Dedifferentiated amniotic fluid mesenchymal stem cell (primary cell): Measurements from ENCODE around the gene DBR1.

Experiments
- DNase-seq: peaks from one replicate; pipeline ENCODE4 v3.0.0-alpha.2; 2016; ENCODE audit errors: extremely low spot score

The DBR1 gene, protein sequence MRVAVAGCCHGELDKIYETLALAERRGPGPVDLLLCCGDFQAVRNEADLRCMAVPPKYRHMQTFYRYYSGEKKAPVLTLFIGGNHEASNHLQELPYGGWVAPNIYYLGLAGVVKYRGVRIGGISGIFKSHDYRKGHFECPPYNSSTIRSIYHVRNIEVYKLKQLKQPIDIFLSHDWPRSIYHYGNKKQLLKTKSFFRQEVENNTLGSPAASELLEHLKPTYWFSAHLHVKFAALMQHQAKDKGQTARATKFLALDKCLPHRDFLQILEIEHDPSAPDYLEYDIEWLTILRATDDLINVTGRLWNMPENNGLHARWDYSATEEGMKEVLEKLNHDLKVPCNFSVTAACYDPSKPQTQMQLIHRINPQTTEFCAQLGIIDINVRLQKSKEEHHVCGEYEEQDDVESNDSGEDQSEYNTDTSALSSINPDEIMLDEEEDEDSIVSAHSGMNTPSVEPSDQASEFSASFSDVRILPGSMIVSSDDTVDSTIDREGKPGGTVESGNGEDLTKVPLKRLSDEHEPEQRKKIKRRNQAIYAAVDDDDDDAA

DNA sequence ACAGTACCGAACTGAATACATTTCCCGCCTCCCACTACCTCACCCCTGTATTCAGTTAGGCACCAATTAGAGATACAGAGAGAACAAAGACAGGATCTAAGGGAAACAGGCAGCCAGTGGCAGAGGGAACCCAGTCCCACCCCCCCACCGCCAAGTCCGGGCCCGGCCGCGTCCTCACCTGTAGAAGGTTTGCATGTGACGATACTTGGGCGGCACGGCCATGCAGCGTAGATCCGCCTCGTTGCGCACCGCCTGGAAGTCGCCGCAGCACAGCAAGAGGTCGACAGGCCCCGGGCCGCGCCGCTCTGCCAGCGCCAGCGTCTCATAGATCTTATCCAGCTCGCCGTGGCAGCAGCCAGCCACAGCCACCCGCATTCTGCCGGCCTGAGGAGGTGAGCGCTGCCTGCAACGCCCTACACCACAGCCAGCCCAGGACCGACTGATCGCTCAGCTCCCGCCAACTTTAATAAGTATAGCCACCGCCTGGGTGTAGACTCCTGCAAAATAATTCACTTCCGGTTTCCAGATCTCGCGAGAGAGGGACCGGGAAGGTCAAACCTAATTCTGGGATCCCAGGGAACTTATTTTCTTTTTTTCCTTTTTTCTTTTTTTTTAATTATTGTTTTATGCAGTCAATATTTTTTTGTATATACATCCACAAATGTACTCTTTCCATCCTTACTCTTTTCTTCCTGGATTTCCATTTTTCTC lies at the start of gene DBR1:
Gene DBR1 (minus strand): TSS at position 501 of the 711 bp plus-strand sequence. CDS start 126 bp downstream, at position 375.
- DNase-seq = peak; percentile 87

DNA sequence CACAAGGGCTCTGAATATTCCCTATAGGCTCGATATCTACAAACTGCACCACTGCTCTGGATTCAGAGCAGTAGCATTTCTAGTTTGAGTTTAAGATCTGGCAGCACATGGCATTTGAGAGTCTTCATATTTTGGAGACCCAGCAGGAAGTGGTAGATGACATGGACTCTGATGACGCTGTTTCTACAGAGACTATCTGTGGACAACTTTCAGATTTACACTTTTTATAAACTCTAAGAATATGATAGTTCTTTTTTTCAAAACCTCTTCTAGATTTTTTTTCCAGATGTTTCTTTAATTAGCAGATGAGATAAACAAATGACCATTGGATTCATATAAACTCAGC lies 48.2 kb upstream of the DBR1 start:
- no peak for DNase-seq

DNA sequence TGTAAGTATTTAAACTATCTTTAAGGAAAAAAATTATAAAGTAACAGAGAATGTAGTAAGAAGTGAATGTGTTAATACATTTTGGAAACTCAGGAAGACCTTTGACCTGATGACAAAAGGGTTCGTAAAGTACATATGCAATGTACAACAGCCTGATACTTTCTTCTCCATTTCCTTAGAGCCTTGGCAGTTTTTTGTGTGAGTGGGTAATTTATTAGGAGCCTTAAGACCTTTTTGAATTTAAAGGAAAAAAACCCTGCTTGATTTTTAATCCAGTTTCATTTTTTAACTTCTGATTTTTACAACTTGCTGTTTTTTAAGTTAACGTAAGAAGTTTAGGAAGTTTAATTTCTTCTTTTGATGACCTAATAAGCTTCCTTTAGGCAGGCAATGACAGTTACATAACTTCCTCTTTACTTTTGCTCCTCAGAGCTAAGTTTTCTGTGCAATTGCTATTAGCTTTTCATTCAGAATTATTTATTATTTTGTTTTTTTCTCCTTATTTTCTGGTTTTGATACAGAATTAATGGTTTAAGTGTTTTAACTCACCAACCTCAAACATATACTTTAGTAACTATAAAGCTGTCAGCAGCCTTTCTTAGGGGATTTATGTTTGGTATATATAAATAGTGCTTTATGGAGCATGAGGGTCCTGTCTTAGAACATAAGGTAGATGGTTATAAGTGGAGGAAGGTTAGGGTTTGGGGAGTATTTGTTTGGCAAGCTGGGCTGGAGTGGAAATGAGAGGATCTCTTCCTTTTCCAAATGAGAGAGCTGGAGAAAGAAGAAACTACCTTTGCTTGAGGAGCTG lies 47.6 kb upstream of the DBR1 start:
- no peak for DNase-seq

DNA sequence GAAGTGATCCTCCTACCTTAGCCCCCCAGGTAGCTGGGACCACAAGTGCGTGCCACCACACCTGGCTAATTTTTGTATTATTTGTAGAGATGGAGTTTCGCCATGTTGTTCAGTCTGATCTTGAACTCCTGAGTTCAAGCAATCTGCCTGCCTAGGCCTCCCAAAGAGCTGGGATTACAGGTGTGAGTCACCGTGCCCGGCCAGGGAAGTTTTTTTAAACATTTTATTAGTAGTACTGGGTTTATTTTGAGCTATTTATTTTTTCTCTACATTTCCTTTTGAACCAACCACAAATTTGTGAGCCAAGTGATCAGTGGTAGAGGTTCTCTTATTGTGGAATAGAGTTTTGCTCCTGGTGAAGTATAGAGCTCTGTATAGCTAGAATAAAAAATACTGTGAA lies 46.1 kb upstream of the DBR1 start:
- no peak for DNase-seq

DNA sequence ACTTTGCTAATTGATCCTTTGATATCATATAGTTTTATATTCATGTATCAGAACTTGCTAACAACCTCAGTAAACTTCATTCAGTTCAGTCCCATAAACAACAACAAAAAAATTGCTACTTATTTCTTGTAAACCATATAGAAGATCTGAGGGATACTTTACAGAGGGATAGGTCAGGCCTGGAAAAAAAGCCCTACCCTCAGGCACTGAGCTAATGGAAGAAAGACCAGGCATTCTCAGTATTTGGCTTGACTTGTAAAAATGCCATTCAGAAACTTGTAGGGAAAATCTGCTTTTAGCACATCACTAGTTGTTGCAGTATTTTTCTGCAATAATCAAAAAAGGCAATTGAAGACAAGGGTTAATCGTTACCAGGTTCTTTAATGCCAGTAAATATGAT lies 45.5 kb upstream of the DBR1 start:
- no peak for DNase-seq

DNA sequence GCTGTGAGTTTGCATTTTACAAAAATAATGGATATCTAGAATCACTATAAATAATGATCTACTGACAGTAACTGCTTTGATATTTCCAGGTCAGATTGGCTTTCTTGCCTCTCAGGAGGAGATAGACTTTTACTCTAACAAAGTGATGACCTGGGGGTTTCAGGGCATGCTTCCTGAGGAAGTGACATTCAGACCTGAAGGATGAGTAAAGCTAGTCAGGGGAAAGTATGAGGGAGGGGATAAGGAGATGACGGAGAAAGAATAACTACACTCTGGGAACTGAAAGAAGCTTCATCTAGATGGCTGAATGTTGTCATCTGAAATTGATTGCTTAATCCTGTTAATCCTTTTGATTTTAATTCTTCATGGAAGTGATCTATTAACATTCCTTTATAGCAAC lies 44.5 kb upstream of the DBR1 start:
- DNase-seq = no peak

DNA sequence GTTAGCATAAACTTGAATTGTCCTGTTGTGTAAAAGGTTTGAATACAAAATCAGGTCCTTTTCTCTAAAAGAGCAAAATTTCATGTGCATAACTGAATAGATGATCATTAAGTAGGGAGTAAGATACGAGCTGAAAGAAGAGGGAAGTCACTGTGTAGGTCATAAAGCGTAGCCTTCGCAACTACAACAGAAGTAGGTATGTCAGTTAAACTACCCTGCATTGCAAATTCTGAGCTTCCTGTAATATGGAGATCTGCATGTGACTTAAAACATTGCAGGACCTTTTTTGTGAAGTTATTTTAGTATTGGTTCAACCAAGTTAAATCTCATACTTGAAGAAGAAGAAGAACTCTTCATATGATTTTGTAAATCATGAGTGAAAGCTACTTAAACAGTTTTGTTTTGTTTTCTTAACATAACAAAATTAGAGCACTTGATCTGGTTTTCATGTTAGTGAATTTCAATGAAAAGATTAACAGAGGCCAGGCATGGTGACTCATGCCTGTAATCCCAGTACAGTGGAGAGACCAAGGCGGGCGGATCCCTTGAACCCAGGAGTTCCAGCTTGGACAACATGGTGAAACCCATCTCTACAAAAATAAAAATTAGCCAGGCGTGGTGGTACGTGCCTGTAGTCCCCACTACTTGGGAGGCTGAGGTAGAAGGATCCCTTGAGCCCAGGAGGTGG lies 38.8 kb upstream of the DBR1 start:
- no peak for DNase-seq

DNA sequence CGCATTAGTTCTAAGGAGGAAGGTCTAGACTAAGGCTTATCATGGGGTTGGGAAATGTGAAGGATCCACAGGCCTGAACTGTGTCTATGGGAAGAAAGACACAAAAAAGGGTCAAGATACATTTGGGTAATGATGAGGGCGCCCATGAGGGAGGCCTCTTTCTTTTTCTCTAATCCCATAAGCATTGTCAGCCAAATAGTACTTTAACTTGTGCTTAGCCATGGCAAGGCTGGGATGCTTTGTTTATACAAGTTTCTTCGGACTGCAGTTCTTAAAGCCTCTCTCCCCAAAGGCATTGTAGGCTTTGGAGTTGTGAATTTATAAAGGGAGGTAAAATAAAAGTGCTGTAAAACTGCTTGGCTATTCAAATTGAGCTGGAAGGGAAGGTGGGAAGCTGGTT lies 35.8 kb upstream of the DBR1 start:
- no peak for DNase-seq

DNA sequence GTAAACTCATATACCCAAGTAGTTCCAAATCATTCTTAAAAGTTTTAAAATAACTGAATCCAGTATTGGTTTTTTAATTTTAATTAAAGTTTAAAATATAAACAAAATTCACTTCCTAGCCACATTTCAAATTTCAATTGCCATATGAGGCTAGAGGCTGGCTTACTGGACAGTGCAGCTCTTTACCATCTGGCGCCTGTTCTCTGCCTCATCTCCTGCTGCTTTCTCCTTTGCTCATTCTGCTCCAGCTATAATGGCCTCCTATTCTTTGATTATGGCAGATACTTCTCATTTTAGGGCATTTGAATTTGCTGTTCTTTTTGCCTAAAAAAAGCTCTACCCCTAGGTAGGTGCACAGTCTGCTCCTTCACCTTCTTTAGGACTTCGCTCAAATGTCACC lies 31.5 kb upstream of the DBR1 start:
- no peak for DNase-seq

DNA sequence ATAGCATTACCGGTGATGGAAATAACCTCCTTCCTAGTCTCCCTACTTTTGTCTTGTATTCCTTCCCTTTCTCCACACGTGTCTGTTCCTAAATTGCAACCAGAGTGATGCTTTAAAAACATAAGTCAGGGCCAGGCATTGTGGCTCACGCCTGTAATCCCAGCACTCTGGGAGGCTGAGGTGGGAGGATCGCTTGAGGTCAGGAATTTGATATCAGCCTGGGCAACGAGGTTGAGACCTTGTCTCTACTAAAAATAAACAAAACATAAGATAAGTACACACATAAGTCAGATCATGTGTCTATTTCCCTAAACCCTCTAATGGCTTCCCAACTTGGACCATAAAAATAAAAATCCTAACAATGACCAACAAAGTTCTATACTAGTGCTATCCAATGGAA lies 30.8 kb upstream of the DBR1 start:
- no peak for DNase-seq

DNA sequence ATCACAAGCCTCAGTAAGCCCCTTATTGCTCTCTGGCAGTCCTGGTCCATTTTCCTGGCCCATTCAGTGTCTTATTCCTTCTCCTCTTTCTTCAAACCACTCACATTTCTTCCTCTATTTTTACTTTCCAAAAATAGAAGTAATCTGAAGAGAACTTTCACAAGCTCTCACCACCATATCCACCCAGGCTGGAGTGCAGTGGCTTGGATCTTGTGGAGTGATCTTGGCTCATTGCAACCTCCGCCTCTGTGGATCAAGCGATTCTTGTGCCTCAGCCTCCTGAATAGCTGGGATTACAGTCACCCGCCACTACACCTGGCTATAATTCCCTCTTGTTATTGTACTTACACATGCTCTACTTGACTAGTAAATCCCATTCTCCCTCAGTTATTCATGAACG lies 29.2 kb upstream of the DBR1 start:
- no peak for DNase-seq

DNA sequence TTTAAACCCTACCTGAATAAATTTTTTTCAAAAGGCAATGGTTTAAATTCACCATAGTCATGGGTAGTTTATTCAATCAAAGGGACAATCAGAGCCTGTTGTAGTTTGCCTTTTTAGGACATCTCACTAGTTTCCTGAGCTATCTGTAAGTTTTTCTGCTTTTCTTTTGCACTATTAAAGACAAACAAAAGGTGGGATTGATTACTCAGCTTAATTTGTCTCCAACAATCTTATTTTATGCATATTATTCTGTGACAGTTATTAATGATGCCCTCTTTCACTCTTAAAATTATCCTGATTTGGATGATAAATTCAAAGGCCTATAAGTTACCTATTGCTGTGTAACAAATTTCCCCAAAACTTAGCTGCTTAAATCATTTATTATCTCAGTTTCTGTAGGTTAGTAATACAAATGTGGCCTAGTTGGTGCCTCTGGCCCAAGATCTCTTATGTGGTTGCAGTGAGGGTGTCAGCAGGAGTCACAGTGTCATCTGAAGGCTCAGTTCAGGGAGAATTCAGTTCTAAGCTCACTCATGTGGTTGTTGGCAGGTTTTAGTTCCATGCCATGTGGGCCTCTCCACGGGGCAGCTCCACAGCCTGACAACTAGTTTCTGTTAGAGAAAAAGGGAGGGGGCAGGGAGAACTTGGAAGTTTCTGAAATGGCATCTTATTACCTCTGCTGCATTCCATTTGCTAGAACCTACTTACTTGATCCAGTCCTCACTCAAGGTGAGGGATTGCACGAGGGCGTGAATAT lies 28.4 kb upstream of the DBR1 start:
- no peak for DNase-seq

DNA sequence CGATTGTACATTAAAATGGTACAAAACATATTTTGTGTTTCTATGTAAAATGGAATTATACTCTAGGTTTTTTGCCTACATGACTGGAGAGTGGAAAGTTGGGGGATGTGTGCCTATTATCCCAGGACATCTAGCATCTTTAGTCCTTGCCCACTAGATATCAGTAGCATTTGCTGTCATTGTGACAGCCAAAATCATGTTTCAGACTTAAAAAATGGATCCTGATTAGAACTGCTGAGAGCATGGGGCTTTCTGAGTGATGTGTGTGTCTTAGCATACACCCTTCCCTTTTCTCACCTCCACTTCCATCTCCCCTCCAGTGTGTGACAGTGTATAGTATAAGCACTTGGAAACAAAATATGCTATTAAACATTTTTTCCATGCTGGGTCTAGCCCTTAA lies 25.7 kb upstream of the DBR1 start:
- DNase-seq = no peak

DNA sequence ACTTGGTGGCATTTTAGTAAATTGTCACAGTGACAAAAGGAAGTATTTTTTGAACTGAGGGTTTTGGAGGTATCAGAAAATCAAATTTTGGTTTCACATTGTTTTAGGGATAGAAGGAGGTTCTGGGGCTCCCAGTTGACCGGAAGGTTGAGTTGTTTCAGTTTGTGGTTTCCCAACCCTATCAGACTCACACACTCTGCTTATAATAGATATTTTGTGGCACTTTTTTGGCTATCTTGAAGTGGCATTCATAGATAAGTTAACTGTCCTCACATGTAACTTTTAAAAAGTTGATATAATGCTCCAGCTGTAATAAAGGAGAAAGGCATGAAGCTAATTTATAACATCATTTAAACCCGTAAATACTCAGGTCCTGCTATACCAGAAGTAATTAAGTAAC lies 25.1 kb upstream of the DBR1 start:
- DNase-seq = no peak

DNA sequence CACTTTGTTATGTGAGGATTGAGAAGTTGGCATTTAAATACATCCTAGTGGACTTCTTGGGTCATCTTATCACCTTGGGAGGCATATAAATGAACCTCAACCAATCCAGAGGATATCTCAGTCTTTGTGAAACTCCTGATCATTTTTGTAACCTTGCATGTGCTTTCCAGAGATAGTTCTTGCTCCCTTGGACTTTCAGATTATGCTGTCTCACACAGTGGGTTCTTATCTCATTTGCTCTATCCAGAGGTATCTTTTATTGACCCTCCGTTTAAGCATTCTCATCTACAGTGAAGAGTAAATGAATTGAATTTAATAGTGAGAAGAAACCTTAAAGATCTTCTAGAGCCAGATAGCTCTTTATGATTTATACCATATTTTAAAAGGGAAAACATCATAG lies 22.8 kb upstream of the DBR1 start:
- DNase-seq = no peak

DNA sequence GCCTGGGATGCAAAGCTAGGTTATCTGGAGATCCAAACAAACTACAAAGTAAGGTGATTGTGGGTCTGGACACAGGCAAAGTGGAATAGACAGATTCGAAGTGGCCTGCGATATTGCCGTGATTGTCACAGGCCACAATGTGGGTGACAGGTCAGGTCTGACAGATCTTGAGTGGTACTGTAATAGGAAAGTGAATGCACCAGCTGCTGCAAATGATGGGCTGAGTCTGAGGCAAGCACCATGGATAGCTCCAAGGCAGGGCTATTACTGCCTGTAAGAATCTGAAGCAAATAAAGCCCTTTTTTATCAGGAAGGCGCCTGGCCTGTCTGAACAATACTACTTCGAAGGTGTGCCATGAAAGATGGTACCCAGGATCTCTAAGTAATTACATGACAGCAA lies 22.3 kb upstream of the DBR1 start:
- no peak for DNase-seq

DNA sequence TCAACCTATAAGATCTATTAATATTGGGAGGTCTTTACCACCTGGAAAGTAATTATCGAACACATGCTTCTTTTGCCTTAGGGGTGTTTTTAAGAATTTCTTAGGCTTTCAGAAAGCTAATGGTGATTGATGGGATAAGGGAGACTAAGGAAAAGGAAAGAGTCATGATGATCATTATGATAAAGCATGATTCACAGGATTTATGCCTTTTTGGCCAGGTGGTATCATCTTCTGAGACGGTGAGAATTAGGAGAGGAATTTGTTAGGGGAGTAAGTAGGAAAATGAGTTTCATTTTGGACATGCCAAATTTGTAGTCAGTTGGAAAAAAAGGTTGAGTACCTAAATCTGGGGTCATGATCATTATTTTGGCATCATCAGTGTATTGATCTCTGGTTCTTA lies 21.3 kb upstream of the DBR1 start:
- no peak for DNase-seq

DNA sequence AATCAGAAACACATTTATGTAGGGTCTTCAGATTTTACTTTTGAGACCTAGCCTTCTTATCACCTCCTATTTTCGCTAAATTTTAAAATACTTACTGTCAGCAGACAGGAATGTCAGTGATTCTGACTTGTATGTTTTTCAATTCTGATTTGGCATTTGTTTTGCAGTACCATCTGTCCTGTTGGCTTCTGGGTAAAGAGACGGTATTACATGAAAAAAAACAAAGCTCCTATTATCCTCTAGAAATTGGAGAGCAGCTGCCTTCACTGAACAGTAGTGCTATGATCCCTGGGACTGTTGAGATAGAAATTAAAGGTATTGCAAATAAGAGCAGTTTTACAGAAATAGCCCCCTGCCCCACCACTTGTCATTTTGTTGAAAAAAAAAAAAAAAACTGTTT lies 20.8 kb upstream of the DBR1 start:
- DNase-seq = no peak

DNA sequence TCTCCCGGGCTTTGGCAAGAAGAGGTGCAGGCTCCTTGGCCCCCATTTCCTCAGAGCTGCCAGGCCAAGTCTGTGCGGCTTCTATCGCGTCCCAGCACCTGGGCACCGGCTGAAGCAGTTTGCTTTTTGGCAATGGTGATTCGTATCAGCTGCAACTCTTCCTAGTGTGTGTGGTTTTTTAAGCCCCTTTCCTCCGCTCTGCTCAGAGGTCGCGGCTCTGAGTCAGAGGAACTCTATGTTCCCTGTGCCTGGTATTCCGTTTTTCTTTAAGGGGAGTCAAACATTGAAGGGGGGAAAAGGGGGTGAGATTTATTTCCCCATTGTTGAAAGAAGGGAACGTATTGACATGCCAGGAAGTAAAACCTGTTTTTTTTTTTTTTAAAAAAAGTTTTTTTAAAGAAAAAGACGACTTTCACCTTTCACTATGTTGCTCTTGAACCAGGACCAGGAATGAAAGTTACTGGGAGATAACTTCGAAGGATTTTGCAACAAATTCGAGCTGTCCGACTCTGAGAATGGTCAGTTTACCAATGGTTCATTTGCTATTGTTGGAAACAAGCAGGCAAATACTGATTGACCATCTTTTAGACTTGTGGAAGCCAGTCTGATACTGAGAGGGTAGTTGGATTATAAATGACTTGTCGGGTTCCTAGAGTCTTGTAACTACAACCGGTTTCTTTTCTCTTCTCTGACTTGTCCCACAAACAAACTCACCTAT lies 13.5 kb upstream of the DBR1 start:
- no peak for DNase-seq

DNA sequence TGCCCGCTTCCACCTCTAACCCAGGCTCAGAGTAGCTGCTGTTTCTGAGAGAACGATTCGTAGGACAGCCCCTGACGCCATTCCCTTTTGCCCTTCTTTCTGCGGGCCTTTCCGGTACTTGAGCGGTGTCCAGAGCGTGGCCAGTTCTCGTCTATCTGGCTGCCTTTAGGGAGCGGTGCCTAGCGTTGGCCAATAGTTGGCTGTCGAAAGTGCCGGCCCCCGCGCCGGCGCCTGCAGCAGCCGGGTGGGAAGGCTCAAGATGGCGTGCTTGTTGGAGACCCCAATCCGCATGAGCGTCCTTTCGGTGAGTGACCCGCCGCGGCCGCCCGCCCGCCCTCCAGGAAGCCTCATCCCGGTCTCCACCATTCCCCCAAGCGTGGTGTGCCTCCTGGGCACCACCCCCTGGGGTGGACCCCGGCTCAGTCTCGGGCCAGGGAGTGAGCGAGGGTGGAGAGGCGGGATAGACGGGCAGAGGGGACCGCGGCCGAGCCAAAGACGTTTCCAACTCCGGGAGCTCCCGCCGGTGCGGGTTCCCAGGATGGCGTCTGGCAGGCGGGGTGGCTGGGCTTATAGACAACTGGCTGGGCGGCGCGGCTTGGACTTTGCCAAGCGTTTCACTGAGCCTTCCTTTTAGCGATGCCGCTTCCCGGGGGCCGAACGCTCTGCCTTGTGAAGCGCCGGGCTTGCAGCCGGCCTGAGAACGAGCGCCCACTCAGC lies 12.7 kb upstream of the DBR1 start, which contains the start of gene ARMC8:
Gene ARMC8 (plus strand): TSS at position 6 of the 717 bp plus-strand sequence. CDS start 254 bp downstream, at position 260.
- peak; percentile 83 for DNase-seq
